ENCODE measurements around the gene BTRC. TPM values are rescaled to one million over a fixed set of nuclear protein-coding genes. Genes with fewer than 3 reads are reported as not detected.

Gene BTRC
- total RNA-seq, 1 experiment from 2014 or later: 5.7 TPM

DNA sequence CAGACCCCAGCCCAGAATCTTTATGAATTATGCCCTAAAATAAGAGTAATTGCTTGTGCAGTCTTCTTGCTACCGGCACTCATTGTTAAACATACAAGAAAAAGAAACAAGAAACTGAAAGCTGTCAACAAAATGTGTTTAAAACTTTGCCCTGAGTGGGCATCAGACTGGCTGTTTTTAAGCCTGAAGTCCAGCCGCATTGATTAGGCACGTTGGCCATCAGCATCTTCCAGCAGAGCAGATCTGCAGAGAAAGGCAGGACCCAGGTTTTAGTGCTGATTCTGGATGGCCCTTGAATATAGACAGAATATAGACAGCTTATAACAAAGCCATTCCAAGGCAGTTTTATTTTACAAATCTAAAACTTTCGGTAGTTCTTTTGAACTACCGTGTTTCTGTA, 131.2 kb downstream of the BTRC start:
- POLR2A ChIA-PET (ENCODE audit: unreplicated experiment): no interaction called here
- Histone ChIP-seq H3K9me2 (replicated peaks; ENCODE audit: low read length) (no peaks in the 10 kb centered on the region), H3F3A (ENCODE audit: low read length, unreplicated experiment) (no peaks in the 10 kb centered on the region), H3K79me2 (ENCODE audit: low read length) (no peaks in the 10 kb centered on the region), H3K9ac (ENCODE audit: low read length) (no peak overlapping the region), H3K4me3 (ENCODE audit: low read length) (no peak overlapping the region), H2AFZ (ENCODE audit: low read length) (no peak overlapping the region), H3K36me3 (ENCODE audit: low read depth, low read length) (no peaks in the 10 kb centered on the region), H3K4me1 (ENCODE audit: insufficient read depth, low read length) (0 out of 2 replicates have a peak, but pooled peaks cover 4% of the 10 kb centered on the region), H3K27ac (ENCODE audit: low read length) (no peak overlapping the region), H3K4me2 (ENCODE audit: low read length) (no peak overlapping the region), H4K20me1 (ENCODE audit: low read length) (no peaks in the 10 kb centered on the region), H3K9me3 (ENCODE audit: low read length) (no peaks in the 10 kb centered on the region), H3K27me3 (ENCODE audit: low read length) (no peaks in the 10 kb centered on the region)
- no peak for ATAC-seq
- CTCF ChIA-PET: interaction anchor here (0.7 kb wide), 2 partner anchors 117 to 1354 kb away, joined by 3 read pairs; no protein-coding TSS in a partner anchor
- TF ChIP-seq, protein P1, sequence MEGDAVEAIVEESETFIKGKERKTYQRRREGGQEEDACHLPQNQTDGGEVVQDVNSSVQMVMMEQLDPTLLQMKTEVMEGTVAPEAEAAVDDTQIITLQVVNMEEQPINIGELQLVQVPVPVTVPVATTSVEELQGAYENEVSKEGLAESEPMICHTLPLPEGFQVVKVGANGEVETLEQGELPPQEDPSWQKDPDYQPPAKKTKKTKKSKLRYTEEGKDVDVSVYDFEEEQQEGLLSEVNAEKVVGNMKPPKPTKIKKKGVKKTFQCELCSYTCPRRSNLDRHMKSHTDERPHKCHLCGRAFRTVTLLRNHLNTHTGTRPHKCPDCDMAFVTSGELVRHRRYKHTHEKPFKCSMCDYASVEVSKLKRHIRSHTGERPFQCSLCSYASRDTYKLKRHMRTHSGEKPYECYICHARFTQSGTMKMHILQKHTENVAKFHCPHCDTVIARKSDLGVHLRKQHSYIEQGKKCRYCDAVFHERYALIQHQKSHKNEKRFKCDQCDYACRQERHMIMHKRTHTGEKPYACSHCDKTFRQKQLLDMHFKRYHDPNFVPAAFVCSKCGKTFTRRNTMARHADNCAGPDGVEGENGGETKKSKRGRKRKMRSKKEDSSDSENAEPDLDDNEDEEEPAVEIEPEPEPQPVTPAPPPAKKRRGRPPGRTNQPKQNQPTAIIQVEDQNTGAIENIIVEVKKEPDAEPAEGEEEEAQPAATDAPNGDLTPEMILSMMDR (conservative IDR thresholded peaks at IDR 0.05; ENCODE audit: low read depth, low read length): no peak
- TF ChIP-seq EZH2 (IDR thresholded peaks at IDR 0.05; ENCODE audit: low read length, unreplicated experiment) (no peak), EZH2phosphoT487 (IDR thresholded peaks at IDR 0.05; ENCODE audit: borderline replicate concordance, low read length) (no peak)
- no TSS peak for BruUV-seq (replicated peaks)
- DNase-seq: no peak
- intact Hi-C loops (cut with micrococcal nuclease): no loop called here

DNA sequence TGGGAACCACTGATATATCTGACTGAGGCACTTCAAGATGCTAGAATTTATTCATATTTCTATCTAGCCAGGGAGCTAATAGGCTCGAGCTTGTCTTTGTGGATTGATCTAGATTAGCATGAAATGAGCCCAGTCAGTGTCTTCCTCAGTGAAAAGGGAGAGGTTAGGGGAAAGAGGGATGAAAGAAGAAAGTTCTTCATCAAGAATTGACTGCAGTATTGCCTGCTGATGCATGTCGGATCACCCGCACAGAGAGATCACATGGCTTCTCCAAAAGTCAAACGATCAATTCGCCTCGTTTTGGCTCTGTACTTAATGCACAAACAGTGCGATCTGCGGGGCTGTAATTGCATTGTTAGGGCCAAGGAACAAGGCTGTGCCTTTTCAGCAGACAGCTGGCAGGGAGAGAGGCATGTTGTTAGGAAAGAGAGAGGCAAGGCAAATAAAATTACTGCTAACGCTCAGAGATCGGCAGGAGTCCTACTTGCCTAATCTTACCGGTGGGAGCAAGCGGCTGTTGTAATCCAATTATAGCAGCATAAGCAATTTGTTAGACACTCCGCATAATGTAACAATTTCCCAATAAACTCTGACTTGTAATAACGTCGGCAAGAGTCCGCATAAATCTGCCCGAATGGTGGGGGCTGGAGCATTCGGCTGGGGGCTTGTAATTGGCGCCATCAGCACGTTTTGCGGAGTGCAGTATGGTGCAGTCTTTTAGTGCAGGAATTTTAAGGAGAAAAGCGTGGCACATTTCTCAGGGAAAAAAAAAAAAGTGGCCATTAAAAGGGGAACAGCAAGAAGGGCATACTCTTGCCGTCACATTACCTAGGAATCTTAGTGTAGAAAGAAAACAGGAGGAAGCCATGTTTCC, 132.0 kb downstream of the BTRC start:
- BruUV-seq (replicated peaks): no TSS peak
- H3K4me3 ChIP-seq (ENCODE audit: low read length): no peak overlapping the region
- ChIA-PET CTCF (interaction anchor here (0.7 kb wide), 1 partner anchor 1353 kb away, joined by 3 read pairs; no protein-coding TSS in a partner anchor), POLR2A (ENCODE audit: unreplicated experiment) (no interaction called here)
- H3K27ac ChIP-seq (ENCODE audit: low read length): no peak overlapping the region
- no peak for ATAC-seq
- no peak for DNase-seq
- H3K79me2 ChIP-seq (ENCODE audit: low read length): no peaks in the 10 kb centered on the region
- no peak overlapping the region for H3K4me2 ChIP-seq (ENCODE audit: low read length)
- H3K4me1 ChIP-seq (ENCODE audit: insufficient read depth, low read length): 0 out of 2 replicates have a peak, but pooled peaks cover 4% of the 10 kb centered on the region
- H3K9me2 ChIP-seq (replicated peaks; ENCODE audit: low read length): no peaks in the 10 kb centered on the region
- no peak for TF ChIP-seq EZH2 (IDR thresholded peaks at IDR 0.05; ENCODE audit: low read length, unreplicated experiment)
- TF ChIP-seq, protein P1 (conservative IDR thresholded peaks at IDR 0.05; ENCODE audit: low read depth, low read length): no peak
- no peak for TF ChIP-seq EZH2phosphoT487 (IDR thresholded peaks at IDR 0.05; ENCODE audit: borderline replicate concordance, low read length)
- no peaks in the 10 kb centered on the region for H3K36me3 ChIP-seq (ENCODE audit: low read depth, low read length)
- H2AFZ ChIP-seq (ENCODE audit: low read length): no peak overlapping the region
- H4K20me1 ChIP-seq (ENCODE audit: low read length): no peaks in the 10 kb centered on the region
- no peak overlapping the region for H3K9ac ChIP-seq (ENCODE audit: low read length)
- intact Hi-C loops (cut with micrococcal nuclease): no loop called here
- H3K27me3 ChIP-seq (ENCODE audit: low read length): no peaks in the 10 kb centered on the region
- H3F3A ChIP-seq (ENCODE audit: low read length, unreplicated experiment): no peaks in the 10 kb centered on the region
- no peaks in the 10 kb centered on the region for H3K9me3 ChIP-seq (ENCODE audit: low read length)

DNA sequence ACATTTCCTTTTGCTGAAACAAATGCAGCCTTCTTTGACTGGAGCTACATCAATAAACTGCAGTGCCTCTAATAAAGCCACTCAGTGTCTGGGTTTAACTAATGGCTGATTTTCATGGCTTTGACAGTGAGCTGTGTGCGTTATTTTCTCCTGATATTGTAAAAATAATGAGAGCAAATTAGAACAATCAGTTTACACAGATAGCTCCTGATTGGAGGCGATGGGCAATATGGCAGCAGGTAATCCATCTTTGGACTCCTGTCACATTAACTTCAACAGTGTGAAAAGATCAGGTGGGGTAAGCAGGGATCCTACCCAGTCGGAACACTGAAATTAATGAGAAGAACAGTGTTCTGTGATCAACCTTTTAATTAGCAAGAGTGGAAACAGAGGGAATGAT, 133.4 kb downstream of the BTRC start:
- Histone ChIP-seq H3K4me3 (ENCODE audit: low read length) (no peak overlapping the region), H3K27ac (ENCODE audit: low read length) (no peak overlapping the region), H3K9ac (ENCODE audit: low read length) (no peak overlapping the region), H3K4me2 (ENCODE audit: low read length) (no peak overlapping the region), H3K9me3 (ENCODE audit: low read length) (no peaks in the 10 kb centered on the region), H3K9me2 (replicated peaks; ENCODE audit: low read length) (no peaks in the 10 kb centered on the region), H3K27me3 (ENCODE audit: low read length) (no peaks in the 10 kb centered on the region), H3K79me2 (ENCODE audit: low read length) (no peaks in the 10 kb centered on the region), H3K36me3 (ENCODE audit: low read depth, low read length) (no peaks in the 10 kb centered on the region), H4K20me1 (ENCODE audit: low read length) (no peaks in the 10 kb centered on the region), H2AFZ (ENCODE audit: low read length) (no peak overlapping the region), H3F3A (ENCODE audit: low read length, unreplicated experiment) (no peaks in the 10 kb centered on the region), H3K4me1 (ENCODE audit: insufficient read depth, low read length) (0 out of 2 replicates have a peak, but pooled peaks cover 4% of the 10 kb centered on the region)
- no peak for ATAC-seq
- TF ChIP-seq EZH2phosphoT487 (IDR thresholded peaks at IDR 0.05; ENCODE audit: borderline replicate concordance, low read length): no peak
- TF ChIP-seq, protein P1 (conservative IDR thresholded peaks at IDR 0.05; ENCODE audit: low read depth, low read length): no peak
- TF ChIP-seq EZH2 (IDR thresholded peaks at IDR 0.05; ENCODE audit: low read length, unreplicated experiment): no peak
- no TSS peak for BruUV-seq (replicated peaks)
- ChIA-PET CTCF (no interaction called here), POLR2A (ENCODE audit: unreplicated experiment) (no interaction called here)
- intact Hi-C loops (cut with micrococcal nuclease): no loop called here
- no peak for DNase-seq

All from PC-3 (cell line).